Spleen (tissue), 13 donors: ENCODE measurements around the gene SFPQ. TPM values are rescaled to one million over a fixed set of nuclear protein-coding genes. Genes with fewer than 3 reads are reported as not detected.
A peak's percentile ranks its signal among the peaks of the same experiment; 100 is the strongest.
"Not testable (repeated sequence)": the region's sequence is repeated elsewhere in the genome, so short reads cannot be mapped to it uniquely, and the experiment has no call there.

Experiments
- DNase-seq: peaks from one replicate; pipeline ENCODE4 v3.0.0-alpha.2; 2020
- H3K27ac ChIP-seq, 8 donors: fragments of 200-600 bp; sonication (generic) in 7 of 8; 1 replicate in 4 of 8; 2 replicates in 4 of 8; pipeline versions ENCODE4 v1.5.0 to v1.8.0; 2016 to 2021; ENCODE audit warnings: inconsistent platforms in 4 of 8, mild to moderate bottlenecking in 4 of 8, moderate library complexity in 1 of 8
- H3K27me3 ChIP-seq, 7 donors: fragments of 200-600 bp; sonication (generic) in 6 of 7; replicated peaks in 1 of 7; 1 replicate in 4 of 7; 2 replicates in 3 of 7; pipeline versions ENCODE4 v1.5.0 to v1.8.0; 2016 to 2021; ENCODE audit warnings: inconsistent platforms in 3 of 7, mild to moderate bottlenecking in 1 of 7
- H3K36me3 ChIP-seq, 6 donors: fragments of 200-600 bp; sonication (generic) in 5 of 6; 1 replicate in 4 of 6; 2 replicates in 2 of 6; pipeline versions ENCODE4 v1.5.0 to v1.8.0; 2016 to 2021; ENCODE audit warnings: inconsistent platforms in 2 of 6
- H3K4me1 ChIP-seq, 6 donors: fragments of 200-600 bp; sonication (generic) in 5 of 6; 1 replicate in 3 of 6; 2 replicates in 3 of 6; pipeline versions ENCODE4 v1.5.0 to v1.8.0; 2016 to 2021; ENCODE audit warnings: inconsistent platforms in 3 of 6
- H3K4me3 ChIP-seq, 8 donors: fragments of 200-600 bp; sonication (generic) in 7 of 8; 1 replicate in 4 of 8; 2 replicates in 4 of 8; pipeline versions ENCODE4 v1.5.0 to v1.8.0; 2016 to 2021; ENCODE audit warnings: inconsistent platforms in 4 of 8, mild to moderate bottlenecking in 4 of 8, moderate library complexity in 2 of 8
- H3K9me3 ChIP-seq, 8 donors: fragments of 200-600 bp; sonication (generic) in 7 of 8; 1 replicate in 4 of 8; 2 replicates in 4 of 8; pipeline versions ENCODE4 v1.5.0 to v1.8.0; 2016 to 2021; ENCODE audit warnings: inconsistent platforms in 4 of 8
- POLR2A ChIP-seq, 3 donors: fragments of 450-650 bp; IDR thresholded peaks; one replicate each; pipeline ENCODE4 v1.5.1; 2017; ENCODE audit warnings: antibody characterized with exemption in 3 of 3, mild to moderate bottlenecking in 1 of 3
- POLR2AphosphoS5 ChIP-seq, 3 donors: sonication (generic); formaldehyde crosslinking; IDR thresholded peaks; one replicate each; pipeline ENCODE4 v1.5.1; 2017; ENCODE audit warnings: antibody characterized with exemption in 3 of 3
- WGBS, 5 donors: extraction: QIAGEN DNeasy Blood & Tissue Kit in 3 of 5; methylation state at CpG; one replicate each; pipeline versions ENCODE4 v1.1.5 to v1.1.7; 2013 to 2018; 5-methylcytosine and 5-hydroxymethylcytosine counted together
- intact Hi-C: fragments of 100-400 bp; cut with DNase I; formaldehyde crosslinking; loops from one replicate; pipeline ENCODE4 v1.15.0; 2023; ENCODE audit warnings: low total_unique reads
- long read RNA-seq, 2 donors: transcript quantifications; one replicate each; lab custom pipeline, GENCODE V29; 2026
- polyA plus RNA-seq, 3 donors: library from polyadenylated mRNA; stranded (reverse); fragments of 200-250 nt; gene quantifications; one replicate each; pipeline ENCODE4 v1.2.1, GENCODE V29; 2013
- total RNA-seq, 7 donors: library from RNA; depleted of rRNA in 3 of 7; stranded (reverse); fragments of >200 nt in 3 of 7; fragmentation: NEBNext Ultra II Directional in 4 of 7; extraction: Animal tissue kit (Norgen Biotek cat#: 25700) in 4 of 7; gene quantifications; one replicate each; pipeline versions ENCODE4 v1.1.0 to v1.2.1, GENCODE V29; 2016 to 2021
- TF ChIP-seq, protein P1 (sequence below), 11 experiments: fragments of 200-600 bp in 7 of 11; fragments of 450-650 bp in 4 of 11; sonication (generic) in 4 of 11; IDR thresholded peaks in 8 of 11; conservative IDR thresholded peaks in 3 of 11; 1 replicate in 7 of 11; 2 replicates in 4 of 11; pipeline versions ENCODE4 v1.4.0 to v1.8.0; 2016 to 2021; ENCODE audit warnings: antibody characterized with exemption in 11 of 11, inconsistent platforms in 4 of 11, mild to moderate bottlenecking in 1 of 11
- donor health status: healthy with polysubstance abuse.
- donor health status: DM: no; HTN: no; CAD: no; lungs with moderate emphysema.
- donor health status: DM: no; HTN: no; CAD: no.
- donor health status: Bipolar disorder and iron deficiency.
- donor health status: healthy.
- donor health status: DM: no; HTN: no; CAD: no.
- donor health status: DM: yes; HTN: yes; CAD: no.

Gene SFPQ, protein sequence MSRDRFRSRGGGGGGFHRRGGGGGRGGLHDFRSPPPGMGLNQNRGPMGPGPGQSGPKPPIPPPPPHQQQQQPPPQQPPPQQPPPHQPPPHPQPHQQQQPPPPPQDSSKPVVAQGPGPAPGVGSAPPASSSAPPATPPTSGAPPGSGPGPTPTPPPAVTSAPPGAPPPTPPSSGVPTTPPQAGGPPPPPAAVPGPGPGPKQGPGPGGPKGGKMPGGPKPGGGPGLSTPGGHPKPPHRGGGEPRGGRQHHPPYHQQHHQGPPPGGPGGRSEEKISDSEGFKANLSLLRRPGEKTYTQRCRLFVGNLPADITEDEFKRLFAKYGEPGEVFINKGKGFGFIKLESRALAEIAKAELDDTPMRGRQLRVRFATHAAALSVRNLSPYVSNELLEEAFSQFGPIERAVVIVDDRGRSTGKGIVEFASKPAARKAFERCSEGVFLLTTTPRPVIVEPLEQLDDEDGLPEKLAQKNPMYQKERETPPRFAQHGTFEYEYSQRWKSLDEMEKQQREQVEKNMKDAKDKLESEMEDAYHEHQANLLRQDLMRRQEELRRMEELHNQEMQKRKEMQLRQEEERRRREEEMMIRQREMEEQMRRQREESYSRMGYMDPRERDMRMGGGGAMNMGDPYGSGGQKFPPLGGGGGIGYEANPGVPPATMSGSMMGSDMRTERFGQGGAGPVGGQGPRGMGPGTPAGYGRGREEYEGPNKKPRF
- total RNA-seq: 100 to 1,000 TPM; 205 to 292 (median 275) TPM
- polyA plus RNA-seq: 100 to 1,000 TPM; 171 to 220 (median 214) TPM
- long read RNA-seq, donor 1, transcript SFPQ-201 (10 exons, 3,747 nt): minor isoform, 25 of 294 reads
- long read RNA-seq, donor 1, transcript SFPQ-205 (3 exons, 2,835 nt): major isoform, 63 of 294 reads
- long read RNA-seq, donor 1, transcript SFPQ-207 (2 exons, 440 nt): minor isoform, 9 of 294 reads
- long read RNA-seq, donor 1, transcript SFPQ-203 (3 exons, 1,431 nt): minor isoform, 27 of 294 reads
- long read RNA-seq, donor 1, partial matches to known transcripts: 147 of 294 reads
- long read RNA-seq, donor 1, other reads (novel, unspliced or antisense): 15 of 294 reads
- long read RNA-seq, donor 2, transcript SFPQ-205 (3 exons, 2,835 nt): major isoform, 21 of 146 reads
- long read RNA-seq, donor 2, transcript SFPQ-201 (10 exons, 3,747 nt): minor isoform, 18 of 146 reads
- long read RNA-seq, donor 2, transcript SFPQ-203 (3 exons, 1,431 nt): minor isoform, 11 of 146 reads
- long read RNA-seq, donor 2, partial matches to known transcripts: 87 of 146 reads
- long read RNA-seq, donor 2, other reads (novel, unspliced or antisense): 0 of 146 reads

DNA sequence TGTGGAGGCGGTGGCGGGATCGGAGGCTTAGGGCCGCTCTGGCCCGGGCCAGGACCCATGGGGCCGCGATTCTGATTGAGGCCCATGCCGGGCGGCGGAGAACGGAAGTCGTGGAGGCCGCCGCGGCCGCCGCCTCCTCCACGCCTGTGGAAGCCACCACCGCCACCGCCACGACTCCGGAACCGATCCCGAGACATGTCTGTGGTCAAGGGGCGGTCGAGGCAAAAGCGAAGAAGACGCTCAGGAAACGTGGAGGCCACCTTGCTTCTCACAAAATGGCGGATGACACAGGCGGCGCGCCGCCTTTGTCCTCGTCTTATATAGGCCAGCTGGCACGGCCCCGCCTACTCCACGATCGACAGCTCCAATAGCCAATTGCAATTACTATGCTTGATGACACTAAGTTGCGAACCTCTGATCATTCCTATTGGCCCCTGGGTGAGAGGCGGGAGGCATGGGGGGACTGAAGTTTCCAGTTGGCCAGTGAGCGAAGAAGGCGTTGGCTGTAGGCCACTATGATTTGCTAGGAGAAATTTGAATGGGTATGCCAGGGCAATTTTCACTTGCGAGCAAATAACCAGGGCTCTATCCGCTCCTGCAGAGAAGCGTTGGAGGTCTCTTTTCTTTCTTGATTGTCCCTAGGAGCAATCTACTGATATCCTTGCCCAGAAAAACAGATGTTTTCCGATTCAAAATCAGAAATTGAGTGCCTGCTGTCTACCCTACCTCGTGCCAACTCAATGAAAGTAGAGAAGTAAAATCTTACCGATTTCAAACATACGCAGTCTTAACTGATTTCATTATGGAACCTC, at the start of gene SFPQ:
TSS of gene SFPQ (minus strand) at position 293 of the 812 bp plus-strand sequence. CDS start at position 197, 96 bp downstream.
- Histone ChIP-seq H3K4me1 (peaks cover 29 to 45% (median 42%) of the 10 kb centered on the region in 6 donors), H3K27ac (peak within 1 kb of the TSS; percentile 98 to 100 (median 99)), H3K27me3 (no peaks in the 10 kb centered on the region), H3K9me3 (no peaks in the 10 kb centered on the region), H3K4me3 (peak within 1 kb of the TSS; percentile 64 to 99 (median 94)), H3K36me3 (peaks cover 3 to 35% (median 31%) of the 10 kb centered on the region in 6 donors)
- DNase-seq: peak; percentile 95
- TF ChIP-seq POLR2AphosphoS5 (IDR thresholded peaks at IDR 0.05): peak; percentile 96 to 99 (median 98)
- peak; percentile 57 to 76 (median 57) for TF ChIP-seq POLR2A (IDR thresholded peaks at IDR 0.05)
- TF ChIP-seq, protein P1, sequence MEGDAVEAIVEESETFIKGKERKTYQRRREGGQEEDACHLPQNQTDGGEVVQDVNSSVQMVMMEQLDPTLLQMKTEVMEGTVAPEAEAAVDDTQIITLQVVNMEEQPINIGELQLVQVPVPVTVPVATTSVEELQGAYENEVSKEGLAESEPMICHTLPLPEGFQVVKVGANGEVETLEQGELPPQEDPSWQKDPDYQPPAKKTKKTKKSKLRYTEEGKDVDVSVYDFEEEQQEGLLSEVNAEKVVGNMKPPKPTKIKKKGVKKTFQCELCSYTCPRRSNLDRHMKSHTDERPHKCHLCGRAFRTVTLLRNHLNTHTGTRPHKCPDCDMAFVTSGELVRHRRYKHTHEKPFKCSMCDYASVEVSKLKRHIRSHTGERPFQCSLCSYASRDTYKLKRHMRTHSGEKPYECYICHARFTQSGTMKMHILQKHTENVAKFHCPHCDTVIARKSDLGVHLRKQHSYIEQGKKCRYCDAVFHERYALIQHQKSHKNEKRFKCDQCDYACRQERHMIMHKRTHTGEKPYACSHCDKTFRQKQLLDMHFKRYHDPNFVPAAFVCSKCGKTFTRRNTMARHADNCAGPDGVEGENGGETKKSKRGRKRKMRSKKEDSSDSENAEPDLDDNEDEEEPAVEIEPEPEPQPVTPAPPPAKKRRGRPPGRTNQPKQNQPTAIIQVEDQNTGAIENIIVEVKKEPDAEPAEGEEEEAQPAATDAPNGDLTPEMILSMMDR (IDR thresholded peaks at IDR 0.05 in 8 of 11, conservative IDR thresholded peaks at IDR 0.05 in 3 of 11): peak in 3 of 11 experiments; percentile 17 to 31 (median 20)
- intact Hi-C loops: no loop called here
- 1 to 2% (median 1%) methylated on average over 28 to 50 of the region's 50 CpGs for WGBS, 5 donors

DNA sequence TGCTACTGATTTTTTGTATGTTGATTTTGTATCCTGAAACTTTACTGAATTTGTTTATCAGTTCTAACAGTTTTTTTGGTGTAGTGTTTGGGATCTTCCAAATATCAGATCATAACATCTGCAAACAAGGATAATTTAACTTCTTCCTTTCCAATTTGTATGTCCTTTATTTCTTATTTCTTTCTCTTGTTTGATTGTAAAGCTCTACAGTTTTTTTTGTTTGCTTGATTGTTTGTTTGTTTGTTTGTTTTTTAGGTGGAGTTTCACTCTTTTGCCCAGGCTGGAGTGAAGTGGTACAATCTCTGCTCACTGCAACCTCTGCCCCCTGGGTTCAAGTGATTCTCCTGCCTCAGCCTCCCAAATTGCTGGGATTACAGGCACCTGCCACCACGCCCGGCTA, 43.8 kb upstream of the SFPQ start:
- H3K27me3 ChIP-seq, H3K4me1 ChIP-seq, H3K4me3 ChIP-seq, H3K27ac ChIP-seq, H3K9me3 ChIP-seq, intact Hi-C loops, H3K36me3 ChIP-seq, DNase-seq: not testable (repeated sequence)
- WGBS, 5 donors: 87 to 95% (median 93%) methylated on average over 2 of the region's 2 CpGs

DNA sequence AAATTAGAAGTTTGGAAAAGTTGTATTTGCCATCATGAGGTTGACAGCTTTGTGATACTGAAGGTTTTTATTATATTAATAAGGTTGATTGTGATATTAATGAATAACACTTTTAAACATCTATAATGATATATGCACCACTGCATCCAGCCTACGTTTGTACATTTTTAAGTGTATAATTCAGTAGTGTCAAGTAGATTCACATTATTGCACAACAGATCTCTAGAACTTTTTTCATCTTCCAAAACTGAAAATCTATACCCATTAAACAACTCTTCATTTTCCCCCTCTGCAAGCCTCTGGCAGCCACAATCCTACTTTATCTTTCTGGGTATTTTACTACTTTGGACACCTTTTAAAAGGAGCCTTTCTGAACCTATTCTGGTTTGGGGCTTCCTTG, 38.3 kb upstream of the SFPQ start:
- no peak overlapping the region for H3K27ac ChIP-seq
- no peaks in the 10 kb centered on the region for H3K36me3 ChIP-seq
- no peaks in the 10 kb centered on the region for H3K4me1 ChIP-seq
- H3K9me3 ChIP-seq: no peaks in the 10 kb centered on the region
- DNase-seq: no peak
- TF ChIP-seq POLR2A (IDR thresholded peaks at IDR 0.05) (no peak), POLR2AphosphoS5 (IDR thresholded peaks at IDR 0.05) (no peak)
- 48 to 81% (median 70%) methylated on average over 1 of the region's 1 CpG for WGBS, 5 donors
- intact Hi-C loops: no loop called here
- no peaks in the 10 kb centered on the region for H3K27me3 ChIP-seq
- H3K4me3 ChIP-seq: no peak overlapping the region

DNA sequence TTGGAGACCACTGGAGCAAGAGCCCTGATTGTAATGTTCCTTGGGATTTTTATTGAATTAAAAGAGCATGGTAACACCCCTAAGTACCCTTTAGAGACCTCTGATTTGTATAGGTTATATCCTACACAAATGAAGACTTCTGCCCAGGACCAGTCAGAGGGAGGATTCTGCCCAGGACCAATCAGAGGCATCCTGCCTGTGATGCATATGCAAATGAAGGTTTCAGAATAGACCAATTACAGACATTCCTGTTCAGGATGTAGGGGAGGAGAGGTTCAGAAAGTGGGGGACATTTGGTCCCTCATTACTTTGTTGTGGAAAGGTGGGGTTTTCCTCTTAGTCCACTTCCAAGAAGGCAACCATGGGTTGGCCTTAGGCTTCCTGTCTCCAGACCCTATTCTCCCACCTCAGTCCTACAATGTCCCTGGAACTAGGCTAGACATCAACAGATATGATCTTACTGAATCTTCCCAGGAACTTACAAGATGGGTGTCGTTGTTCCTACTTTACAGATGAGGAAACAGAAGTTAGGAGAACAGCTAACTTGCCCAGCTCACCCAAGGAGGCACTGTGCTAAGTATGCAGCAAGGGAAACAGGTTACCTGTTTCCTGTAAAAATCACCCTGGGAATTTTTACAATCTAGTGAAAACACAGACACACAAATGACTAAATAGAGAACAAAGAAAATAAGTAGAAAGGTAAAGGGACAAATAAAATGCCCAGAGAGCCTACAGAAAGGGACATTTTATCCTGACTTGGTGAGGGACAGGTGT, 36.8 kb upstream of the SFPQ start:
- no peak overlapping the region for H3K4me3 ChIP-seq
- H3K36me3 ChIP-seq: no peaks in the 10 kb centered on the region
- no peak overlapping the region for H3K27ac ChIP-seq
- TF ChIP-seq POLR2AphosphoS5 (IDR thresholded peaks at IDR 0.05) (no peak), POLR2A (IDR thresholded peaks at IDR 0.05) (no peak)
- TF ChIP-seq, protein P1 (IDR thresholded peaks at IDR 0.05 in 8 of 11, conservative IDR thresholded peaks at IDR 0.05 in 3 of 11): no peak
- H3K27me3 ChIP-seq: no peaks in the 10 kb centered on the region
- DNase-seq: no peak
- no peaks in the 10 kb centered on the region for H3K4me1 ChIP-seq
- WGBS, 5 donors: 57 to 77% (median 65%) methylated on average over 1 of the region's 1 CpG
- no peaks in the 10 kb centered on the region for H3K9me3 ChIP-seq
- intact Hi-C loops: no loop called here
